ENCODE data around the gene UBE2N. TPM values are rescaled to one million over a fixed set of nuclear protein-coding genes. Genes with fewer than 3 reads are reported as not detected.

UBE2N gene
- total and polyA plus RNA-seq, 10 of the 15 experiments (the other 5 are each of a cell fraction or from before 2014, with no cell fraction given), result 243 to 945 (median 443) TPM

DNA sequence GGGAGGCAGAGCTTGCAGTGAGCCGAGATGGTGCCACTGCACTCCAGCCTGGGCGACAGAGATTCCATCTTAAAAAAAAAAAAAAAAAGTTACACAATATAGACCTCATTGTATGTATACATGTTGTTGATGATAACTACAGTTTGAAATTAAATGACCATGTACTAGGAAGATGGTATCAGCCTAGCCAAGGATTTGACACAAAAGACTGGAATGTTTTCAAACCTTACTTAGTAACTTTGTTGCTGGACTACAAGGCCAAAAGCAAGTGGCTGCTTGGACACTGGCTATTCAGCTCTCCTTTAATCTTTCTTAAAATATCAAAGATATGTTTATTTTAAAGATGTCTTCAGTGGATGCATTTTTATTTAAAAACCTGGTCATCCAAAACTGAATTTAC lies 82.9 kb downstream of the UBE2N start:
- WGBS (ENCODE audit: insufficient coverage, insufficient replicate concordance, low lambda C conversion rate, missing lambda C conversion rate), result 100% methylated on average over 2 of the region's 2 CpGs
- intact Hi-C loops (cut with micrococcal nuclease; ENCODE audit: unreplicated experiment), result no loop called here
- POLR2A ChIA-PET, result interaction anchor here (0.7 to 1.6 kb wide), 3 partner anchors 13 to 15 kb away, joined by 3 read pairs; no protein-coding TSS in a partner anchor
- in situ Hi-C loops (cut with MboI), result no loop called here
- H3K79me2 ChIP-seq (ENCODE audit: control insufficient read depth, insufficient read depth, low read length), result no peaks in the 10 kb centered on the region
- DNase-seq (ENCODE audit: low read depth, low spot score), result no peak
- no TSS peak for BruUV-seq (replicated peaks)
- no peak overlapping the region for H3K4me3 ChIP-seq
- H4K20me1 ChIP-seq (ENCODE audit: control insufficient read depth, insufficient read depth), result no peaks in the 10 kb centered on the region
- no peaks in the 10 kb centered on the region for H3K27me3 ChIP-seq (replicated peaks in 1 of 2; ENCODE audit: control insufficient read depth in 2 of 2, insufficient read depth in 2 of 2, low read length in 1 of 2)
- no peaks in the 10 kb centered on the region for H3K9me3 ChIP-seq (replicated peaks; ENCODE audit: control insufficient read depth, insufficient read depth, low read length)
- no peak overlapping the region for H3K4me2 ChIP-seq (ENCODE audit: control insufficient read depth, insufficient read depth)
- CTCF ChIA-PET, result interaction anchor here (1.0 to 2.2 kb wide), 5 partner anchors 15 to 261 kb away, joined by 4 to 6 read pairs (median 5); no protein-coding TSS in a partner anchor
- peaks cover 14% of the 10 kb centered on the region for H3K4me1 ChIP-seq (ENCODE audit: control insufficient read depth, insufficient read depth, low read length)
- H3K9ac ChIP-seq (ENCODE audit: control insufficient read depth, insufficient read depth, low read length), result no peak overlapping the region
- peak; percentile 64 for FAIRE-seq
- H2AFZ ChIP-seq (ENCODE audit: control insufficient read depth, low read depth, low read length), result no peak overlapping the region
- ATAC-seq, result no peak
- SMC1A ChIA-PET (ENCODE audit: uncharacterized antibody, unreplicated experiment), result interaction anchor here (0.7 to 2.2 kb wide), 12 partner anchors 15 to 372 kb away, joined by 3 to 17 read pairs (median 4); no protein-coding TSS in a partner anchor
- RAD21 ChIA-PET (ENCODE audit: unreplicated experiment), result interaction anchor here (1.5 to 2.6 kb wide), 6 partner anchors 15 to 220 kb away, joined by 3 to 10 read pairs (median 6); no protein-coding TSS in a partner anchor
- H3K36me3 ChIP-seq (ENCODE audit: control insufficient read depth in 2 of 2, insufficient read depth in 2 of 2, low read length in 1 of 2), result no peaks in the 10 kb centered on the region
- H3K27ac ChIP-seq (ENCODE audit: control insufficient read depth, insufficient read depth), result no peak overlapping the region; the same call in 1 of the 2 replicates
- TF ChIP-seq SPI1 (IDR thresholded peaks at IDR 0.05; ENCODE audit: borderline replicate concordance, insufficient read depth, low read depth, low read length) (no peak), ZNF274 (IDR thresholded peaks at IDR 0.05; ENCODE audit: insufficient read depth, insufficient read length) (no peak), BMI1 (IDR thresholded peaks at IDR 0.05; ENCODE audit: borderline replicate concordance) (no peak), GABPA (IDR thresholded peaks at IDR 0.05; ENCODE audit: low read depth) (no peak), STAT1 (conservative IDR thresholded peaks at IDR 0.05) (no peak)
- TF ChIP-seq, protein P1, sequence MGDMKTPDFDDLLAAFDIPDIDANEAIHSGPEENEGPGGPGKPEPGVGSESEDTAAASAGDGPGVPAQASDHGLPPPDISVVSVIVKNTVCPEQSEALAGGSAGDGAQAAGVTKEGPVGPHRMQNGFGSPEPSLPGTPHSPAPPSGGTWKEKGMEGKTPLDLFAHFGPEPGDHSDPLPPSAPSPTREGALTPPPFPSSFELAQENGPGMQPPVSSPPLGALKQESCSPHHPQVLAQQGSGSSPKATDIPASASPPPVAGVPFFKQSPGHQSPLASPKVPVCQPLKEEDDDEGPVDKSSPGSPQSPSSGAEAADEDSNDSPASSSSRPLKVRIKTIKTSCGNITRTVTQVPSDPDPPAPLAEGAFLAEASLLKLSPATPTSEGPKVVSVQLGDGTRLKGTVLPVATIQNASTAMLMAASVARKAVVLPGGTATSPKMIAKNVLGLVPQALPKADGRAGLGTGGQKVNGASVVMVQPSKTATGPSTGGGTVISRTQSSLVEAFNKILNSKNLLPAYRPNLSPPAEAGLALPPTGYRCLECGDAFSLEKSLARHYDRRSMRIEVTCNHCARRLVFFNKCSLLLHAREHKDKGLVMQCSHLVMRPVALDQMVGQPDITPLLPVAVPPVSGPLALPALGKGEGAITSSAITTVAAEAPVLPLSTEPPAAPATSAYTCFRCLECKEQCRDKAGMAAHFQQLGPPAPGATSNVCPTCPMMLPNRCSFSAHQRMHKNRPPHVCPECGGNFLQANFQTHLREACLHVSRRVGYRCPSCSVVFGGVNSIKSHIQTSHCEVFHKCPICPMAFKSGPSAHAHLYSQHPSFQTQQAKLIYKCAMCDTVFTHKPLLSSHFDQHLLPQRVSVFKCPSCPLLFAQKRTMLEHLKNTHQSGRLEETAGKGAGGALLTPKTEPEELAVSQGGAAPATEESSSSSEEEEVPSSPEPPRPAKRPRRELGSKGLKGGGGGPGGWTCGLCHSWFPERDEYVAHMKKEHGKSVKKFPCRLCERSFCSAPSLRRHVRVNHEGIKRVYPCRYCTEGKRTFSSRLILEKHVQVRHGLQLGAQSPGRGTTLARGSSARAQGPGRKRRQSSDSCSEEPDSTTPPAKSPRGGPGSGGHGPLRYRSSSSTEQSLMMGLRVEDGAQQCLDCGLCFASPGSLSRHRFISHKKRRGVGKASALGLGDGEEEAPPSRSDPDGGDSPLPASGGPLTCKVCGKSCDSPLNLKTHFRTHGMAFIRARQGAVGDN (IDR thresholded peaks at IDR 0.05), result no peak
- TF ChIP-seq, protein P2, sequence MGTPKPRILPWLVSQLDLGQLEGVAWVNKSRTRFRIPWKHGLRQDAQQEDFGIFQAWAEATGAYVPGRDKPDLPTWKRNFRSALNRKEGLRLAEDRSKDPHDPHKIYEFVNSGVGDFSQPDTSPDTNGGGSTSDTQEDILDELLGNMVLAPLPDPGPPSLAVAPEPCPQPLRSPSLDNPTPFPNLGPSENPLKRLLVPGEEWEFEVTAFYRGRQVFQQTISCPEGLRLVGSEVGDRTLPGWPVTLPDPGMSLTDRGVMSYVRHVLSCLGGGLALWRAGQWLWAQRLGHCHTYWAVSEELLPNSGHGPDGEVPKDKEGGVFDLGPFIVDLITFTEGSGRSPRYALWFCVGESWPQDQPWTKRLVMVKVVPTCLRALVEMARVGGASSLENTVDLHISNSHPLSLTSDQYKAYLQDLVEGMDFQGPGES (IDR thresholded peaks at IDR 0.05), result no peak
- TF ChIP-seq, protein P3, sequence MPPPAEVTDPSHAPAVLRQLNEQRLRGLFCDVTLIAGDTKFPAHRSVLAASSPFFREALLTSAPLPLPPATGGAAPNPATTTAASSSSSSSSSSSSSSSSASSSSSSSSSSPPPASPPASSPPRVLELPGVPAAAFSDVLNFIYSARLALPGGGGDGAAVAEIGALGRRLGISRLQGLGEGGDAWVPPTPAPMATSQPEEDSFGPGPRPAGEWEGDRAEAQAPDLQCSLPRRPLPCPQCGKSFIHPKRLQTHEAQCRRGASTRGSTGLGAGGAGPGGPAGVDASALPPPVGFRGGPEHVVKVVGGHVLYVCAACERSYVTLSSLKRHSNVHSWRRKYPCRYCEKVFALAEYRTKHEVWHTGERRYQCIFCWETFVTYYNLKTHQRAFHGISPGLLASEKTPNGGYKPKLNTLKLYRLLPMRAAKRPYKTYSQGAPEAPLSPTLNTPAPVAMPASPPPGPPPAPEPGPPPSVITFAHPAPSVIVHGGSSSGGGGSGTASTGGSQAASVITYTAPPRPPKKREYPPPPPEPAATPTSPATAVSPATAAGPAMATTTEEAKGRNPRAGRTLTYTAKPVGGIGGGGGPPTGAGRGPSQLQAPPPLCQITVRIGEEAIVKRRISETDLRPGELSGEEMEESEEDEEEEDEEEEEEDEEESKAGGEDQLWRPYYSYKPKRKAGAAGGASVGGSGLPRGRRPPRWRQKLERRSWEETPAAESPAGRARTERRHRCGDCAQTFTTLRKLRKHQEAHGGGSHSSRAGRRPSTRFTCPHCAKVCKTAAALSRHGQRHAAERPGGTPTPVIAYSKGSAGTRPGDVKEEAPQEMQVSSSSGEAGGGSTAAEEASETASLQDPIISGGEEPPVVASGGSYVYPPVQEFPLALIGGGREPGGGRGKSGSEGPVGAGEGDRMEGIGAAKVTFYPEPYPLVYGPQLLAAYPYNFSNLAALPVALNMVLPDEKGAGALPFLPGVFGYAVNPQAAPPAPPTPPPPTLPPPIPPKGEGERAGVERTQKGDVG (CRISPR knock-in tag; IDR thresholded peaks at IDR 0.05), result no peak
- TF ChIP-seq, protein P4, sequence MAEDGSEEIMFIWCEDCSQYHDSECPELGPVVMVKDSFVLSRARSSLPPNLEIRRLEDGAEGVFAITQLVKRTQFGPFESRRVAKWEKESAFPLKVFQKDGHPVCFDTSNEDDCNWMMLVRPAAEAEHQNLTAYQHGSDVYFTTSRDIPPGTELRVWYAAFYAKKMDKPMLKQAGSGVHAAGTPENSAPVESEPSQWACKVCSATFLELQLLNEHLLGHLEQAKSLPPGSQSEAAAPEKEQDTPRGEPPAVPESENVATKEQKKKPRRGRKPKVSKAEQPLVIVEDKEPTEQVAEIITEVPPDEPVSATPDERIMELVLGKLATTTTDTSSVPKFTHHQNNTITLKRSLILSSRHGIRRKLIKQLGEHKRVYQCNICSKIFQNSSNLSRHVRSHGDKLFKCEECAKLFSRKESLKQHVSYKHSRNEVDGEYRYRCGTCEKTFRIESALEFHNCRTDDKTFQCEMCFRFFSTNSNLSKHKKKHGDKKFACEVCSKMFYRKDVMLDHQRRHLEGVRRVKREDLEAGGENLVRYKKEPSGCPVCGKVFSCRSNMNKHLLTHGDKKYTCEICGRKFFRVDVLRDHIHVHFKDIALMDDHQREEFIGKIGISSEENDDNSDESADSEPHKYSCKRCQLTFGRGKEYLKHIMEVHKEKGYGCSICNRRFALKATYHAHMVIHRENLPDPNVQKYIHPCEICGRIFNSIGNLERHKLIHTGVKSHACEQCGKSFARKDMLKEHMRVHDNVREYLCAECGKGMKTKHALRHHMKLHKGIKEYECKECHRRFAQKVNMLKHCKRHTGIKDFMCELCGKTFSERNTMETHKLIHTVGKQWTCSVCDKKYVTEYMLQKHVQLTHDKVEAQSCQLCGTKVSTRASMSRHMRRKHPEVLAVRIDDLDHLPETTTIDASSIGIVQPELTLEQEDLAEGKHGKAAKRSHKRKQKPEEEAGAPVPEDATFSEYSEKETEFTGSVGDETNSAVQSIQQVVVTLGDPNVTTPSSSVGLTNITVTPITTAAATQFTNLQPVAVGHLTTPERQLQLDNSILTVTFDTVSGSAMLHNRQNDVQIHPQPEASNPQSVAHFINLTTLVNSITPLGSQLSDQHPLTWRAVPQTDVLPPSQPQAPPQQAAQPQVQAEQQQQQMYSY (CRISPR knock-in tag; IDR thresholded peaks at IDR 0.05), result no peak
- TF ChIP-seq, protein P5, sequence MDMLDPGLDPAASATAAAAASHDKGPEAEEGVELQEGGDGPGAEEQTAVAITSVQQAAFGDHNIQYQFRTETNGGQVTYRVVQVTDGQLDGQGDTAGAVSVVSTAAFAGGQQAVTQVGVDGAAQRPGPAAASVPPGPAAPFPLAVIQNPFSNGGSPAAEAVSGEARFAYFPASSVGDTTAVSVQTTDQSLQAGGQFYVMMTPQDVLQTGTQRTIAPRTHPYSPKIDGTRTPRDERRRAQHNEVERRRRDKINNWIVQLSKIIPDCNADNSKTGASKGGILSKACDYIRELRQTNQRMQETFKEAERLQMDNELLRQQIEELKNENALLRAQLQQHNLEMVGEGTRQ (IDR thresholded peaks at IDR 0.05; ENCODE audit: borderline replicate concordance, low read depth, low read length), result no peak
